HCT116 (cell line): Measurements from ENCODE around the gene RNF217. TPM values are rescaled to one million over a fixed set of nuclear protein-coding genes. Genes with fewer than 3 reads are reported as not detected.
"Not testable (repeated sequence)": the region's sequence is repeated elsewhere in the genome, so short reads cannot be mapped to it uniquely, and the experiment has no call there.

ENCODE experiments used
- ATAC-seq: fragments of 200-7000 bp; cut with Tn5 transposase; 2 replicates; pipeline ENCODE4 v1.9.1; 2020; ENCODE audit warnings: mild to moderate bottlenecking, moderate library complexity
- BruUV-seq: library from RNA; stranded (reverse); fragments of 400-500 nt; replicated peaks from 2 replicates; lab custom pipeline; 2021; lab: Mats Ljungman, UMichigan
- CTCF ChIA-PET: fragments of 300-600 bp; sonication (Branson Sonifier 250); formaldehyde crosslinking; loops from one replicate; lab custom pipeline; 2021; ENCODE audit warnings: antibody characterized with exemption; lab: Charles Lee
- POLR2A ChIA-PET: fragments of 300-600, 350-600 bp; sonication (Branson Sonifier 250); formaldehyde crosslinking; loops from one replicate; lab custom pipeline; 2021; ENCODE audit warnings: antibody characterized with exemption; lab: Charles Lee
- RAD21 ChIA-PET, 2 experiments: fragments of 300-600 bp; sonication (Branson Sonifier 250); formaldehyde crosslinking; loops; one replicate each; lab custom pipeline; 2023; ENCODE audit warnings: low total read pairs in 2 of 2; ENCODE audit not compliant: uncharacterized antibody in 2 of 2, unreplicated experiment in 2 of 2, low non-redundant PET in 1 of 2; lab: Charles Lee
- DNase-seq: peaks from one replicate; pipeline ENCODE4 v3.0.0-alpha.2; 2010; ENCODE audit warnings: low read depth, low spot score
- H2AFZ ChIP-seq: fragments of 200-600 bp; shearing (Covaris generic), sonication (generic); 2 replicates; pipeline ENCODE4 v1.6.1; 2017; ENCODE audit warnings: low read depth, mixed run types, mixed read lengths, antibody characterized with exemption, low read length; ENCODE audit not compliant: poor library complexity, severe bottlenecking
- H3K27ac ChIP-seq: 2 replicates; pipeline ENCODE4 v1.5.1; 2012; ENCODE audit warnings: low read depth, low read length
- H3K27me3 ChIP-seq: fragments of 200-600 bp; sonication (generic); 2 replicates; pipeline ENCODE4 v1.6.1; 2016; ENCODE audit warnings: mixed run types, low read length, mixed read lengths; ENCODE audit not compliant: insufficient read depth
- H3K36me3 ChIP-seq, 2 experiments: fragments of 200-500 bp in 1 of 2; fragments of 200-600 bp in 1 of 2; sonication (Bioruptor generic) in 1 of 2; sonication (generic) in 1 of 2; 2 replicates each; pipeline versions ENCODE4 v1.5.1 to v1.6.1; 2014 to 2016; ENCODE audit warnings: low read length in 2 of 2, inconsistent platforms in 1 of 2, mixed read lengths in 1 of 2, mixed run types in 1 of 2; ENCODE audit not compliant: insufficient read depth in 2 of 2, control insufficient read depth in 1 of 2
- H3K4me1 ChIP-seq, 2 experiments: fragments of 200-600 bp in 1 of 2; sonication (generic) in 1 of 2; 2 replicates each; pipeline versions ENCODE4 v1.5.1 to v1.6.1; 2012 to 2017; ENCODE audit warnings: low read length in 2 of 2, inconsistent platforms in 1 of 2, mild to moderate bottlenecking in 1 of 2, mixed read lengths in 1 of 2, mixed run types in 1 of 2, moderate library complexity in 1 of 2; ENCODE audit not compliant: insufficient read depth in 2 of 2, control insufficient read depth in 1 of 2
- H3K4me2 ChIP-seq: fragments of 200-600 bp; sonication (generic); 2 replicates; pipeline ENCODE4 v1.6.1; 2017; ENCODE audit warnings: mixed run types, low read length, mixed read lengths
- H3K4me3 ChIP-seq, 2 experiments: fragments of 200-600 bp in 1 of 2; sonication (generic) in 1 of 2; replicated peaks in 1 of 2; 2 replicates each; pipeline ENCODE4 v1.5.1; 2011 to 2016; ENCODE audit warnings: low read length in 2 of 2, control low read depth in 1 of 2, low read depth in 1 of 2, mild to moderate bottlenecking in 1 of 2, mixed read lengths in 1 of 2, mixed run types in 1 of 2
- H3K79me2 ChIP-seq: fragments of 200-600 bp; sonication (generic); 2 replicates; pipeline ENCODE4 v1.6.1; 2017; ENCODE audit warnings: mild to moderate bottlenecking, mixed run types, low read length, moderate library complexity, mixed read lengths; ENCODE audit not compliant: insufficient read depth
- H3K9ac ChIP-seq: fragments of 200-600 bp; sonication (generic); 2 replicates; pipeline ENCODE4 v1.6.1; 2016; ENCODE audit warnings: low read length, mixed read lengths
- H3K9me2 ChIP-seq: fragments of 200-600 bp; sonication (generic), shearing (Covaris generic); 2 replicates; pipeline ENCODE4 v1.6.1; 2017; ENCODE audit warnings: mixed run types, mild to moderate bottlenecking, moderate library complexity; ENCODE audit not compliant: insufficient read depth
- H3K9me3 ChIP-seq, 2 experiments: fragments of 200-500 bp in 1 of 2; fragments of 200-600 bp in 1 of 2; sonication (Bioruptor generic) in 1 of 2; sonication (generic) in 1 of 2; 2 replicates each; pipeline ENCODE4 v1.6.1; 2014 to 2017; ENCODE audit warnings: low read length in 2 of 2, mixed read lengths in 2 of 2, inconsistent platforms in 1 of 2, low read depth in 1 of 2, mild to moderate bottlenecking in 1 of 2, mixed run types in 1 of 2, moderate library complexity in 1 of 2; ENCODE audit not compliant: control insufficient read depth in 1 of 2, insufficient read depth in 1 of 2
- H4K20me1 ChIP-seq: fragments of 200-600 bp; sonication (generic), shearing (Covaris generic); 2 replicates; pipeline ENCODE4 v1.6.1; 2017; ENCODE audit warnings: mixed run types, mild to moderate bottlenecking, moderate library complexity; ENCODE audit not compliant: insufficient read depth
- ATF3 ChIP-seq: IDR thresholded peaks from 2 replicates; pipeline ENCODE4 v1.6.1; 2012
- ELF1 ChIP-seq: IDR thresholded peaks from 2 replicates; pipeline ENCODE4 v1.6.1; 2012; ENCODE audit warnings: low read depth, borderline replicate concordance
- FOSL1 ChIP-seq: IDR thresholded peaks from 2 replicates; pipeline ENCODE4 v1.6.1; 2012; ENCODE audit warnings: low read depth
- JUND ChIP-seq: IDR thresholded peaks from 2 replicates; pipeline ENCODE4 v1.6.1; 2012
- POLR2A ChIP-seq: IDR thresholded peaks from 2 replicates; pipeline ENCODE4 v1.7.0; 2011; ENCODE audit warnings: borderline replicate concordance; ENCODE audit not compliant: insufficient read depth, insufficient read length; ENCODE audit errors: extremely low read depth
- SIN3A ChIP-seq: IDR thresholded peaks from 2 replicates; pipeline ENCODE4 v1.6.1; 2012; ENCODE audit warnings: low read depth
- SP1 ChIP-seq: IDR thresholded peaks from 2 replicates; pipeline ENCODE4 v1.6.1; 2012; ENCODE audit warnings: low read depth
- ZFX ChIP-seq: fragments of 450-650 bp; IDR thresholded peaks from 2 replicates; pipeline ENCODE4 v1.6.1; 2017
- intact Hi-C: fragments of 100-400 bp; cut with micrococcal nuclease; formaldehyde crosslinking; loops from 2 replicates; pipeline ENCODE4 v1.10.0; 2022
- total RNA-seq: library from RNA; stranded (reverse); gene quantifications from one replicate; pipeline ENCODE4 v1.2.1, GENCODE V29; 2021; ENCODE audit not compliant: unreplicated experiment

The RNF217 gene
- total RNA-seq, 1 experiment from 2014 or later = 20.4 TPM

GRCh38 chr6:124964764-124965105, 2.5 kb downstream of the RNF217 start:
- no TSS peak for BruUV-seq
- peaks cover 63% of the 10 kb centered on the region for H3K79me2 ChIP-seq

GRCh38 chr6:124965424-124965850, 3.2 kb downstream of the RNF217 start:
- peaks cover 34 to 55% of the 10 kb centered on the region in 2 experiments for H3K4me1 ChIP-seq
- intact Hi-C loops = loop anchor here (10.0 kb wide), 1 partner anchor 139 kb away; no protein-coding TSS in a partner anchor
- H4K20me1 ChIP-seq, DNase-seq, H3K9me3 ChIP-seq, RAD21 ChIA-PET, BruUV-seq, ATAC-seq, CTCF ChIA-PET, H3K9me2 ChIP-seq, H3K27ac ChIP-seq, H3K36me3 ChIP-seq, H3K9ac ChIP-seq, POLR2A ChIA-PET, H3K27me3 ChIP-seq, H2AFZ ChIP-seq, H3K4me3 ChIP-seq: not testable (repeated sequence)
- peak; percentile 28; the same call in 1 of the 2 replicates for TF ChIP-seq FOSL1
- peak; percentile 21; the same call in 1 of the 2 replicates for TF ChIP-seq JUND
- H3K79me2 ChIP-seq = peaks cover 69% of the 10 kb centered on the region
- peak overlapping the region; percentile 93 for H3K4me2 ChIP-seq

More at GRCh38 chr6:124964764-124965105, 2.5 kb downstream of the RNF217 start:
- ChIA-PET RAD21 (no interaction called here), POLR2A (no interaction called here), CTCF (no interaction called here)
- Histone ChIP-seq H3K27ac (no peak overlapping the region), H3K9me2 (no peaks in the 10 kb centered on the region), H3K36me3 (peaks cover 0 to 3% of the 10 kb centered on the region in 2 experiments; a peak in 1 of 4 replicates), H3K9me3 (no peaks in the 10 kb centered on the region), H3K9ac (no peak overlapping the region), H3K4me3 (peak overlapping the region; percentile 4 to 66; a peak in 1 of 4 replicates), H4K20me1 (no peaks in the 10 kb centered on the region), H3K27me3 (no peaks in the 10 kb centered on the region), H3K4me2 (peak overlapping the region; percentile 93), H3K4me1 (peaks cover 34 to 57% of the 10 kb centered on the region in 2 experiments), H2AFZ (no peak overlapping the region)
- ATAC-seq (no peak), DNase-seq (no peak)
- intact Hi-C loops = loop anchor here (10.0 kb wide), 1 partner anchor 140 kb away; no protein-coding TSS in a partner anchor
- no peak for TF ChIP-seq ZFX
- TF ChIP-seq POLR2A = no peak
- no peak for TF ChIP-seq SP1
- no peak for TF ChIP-seq ATF3
- no peak for TF ChIP-seq JUND
- TF ChIP-seq ELF1 = no peak
- no peak for TF ChIP-seq SIN3A
